Activated naive CD8-positive, alpha-beta T cell (primary cell): Measurements from ENCODE around the gene FHIT.

Experiments
- H3K27ac Mint-ChIP-seq: one replicate; pipeline ENCODE4 v1.8.0; 2021; ENCODE audit warnings: mixed read lengths
- H3K27me3 Mint-ChIP-seq: one replicate; pipeline ENCODE4 v1.8.0; 2021; ENCODE audit warnings: mixed read lengths
- H3K36me3 Mint-ChIP-seq: one replicate; pipeline ENCODE4 v1.8.0; 2021; ENCODE audit warnings: mixed read lengths
- H3K4me1 Mint-ChIP-seq: one replicate; pipeline ENCODE4 v1.8.0; 2021; ENCODE audit warnings: low read depth, mixed read lengths
- H3K4me3 Mint-ChIP-seq: one replicate; pipeline ENCODE4 v1.8.0; 2021; ENCODE audit warnings: mild to moderate bottlenecking, mixed read lengths
- H3K9me3 Mint-ChIP-seq: one replicate; pipeline ENCODE4 v1.8.0; 2021; ENCODE audit warnings: low read depth, mixed read lengths

The FHIT gene

GRCh38 chr3:60167186-60167585 is 1084.1 kb downstream of the FHIT start:
- Mint-ChIP-seq H3K4me1 (no peaks in the 10 kb centered on the region), H3K27ac (no peak overlapping the region), H3K27me3 (no peaks in the 10 kb centered on the region), H3K4me3 (no peak overlapping the region), H3K36me3 (peaks cover 2% of the 10 kb centered on the region), H3K9me3 (peaks cover 4% of the 10 kb centered on the region)

GRCh38 chr3:60160822-60161748 is 1090.2 kb downstream of the FHIT start:
- no peaks in the 10 kb centered on the region for H3K27me3 Mint-ChIP-seq
- H3K9me3 Mint-ChIP-seq: peaks cover 4% of the 10 kb centered on the region
- peaks cover 6% of the 10 kb centered on the region for H3K36me3 Mint-ChIP-seq
- peaks cover 8% of the 10 kb centered on the region for H3K4me1 Mint-ChIP-seq
- no peak overlapping the region for H3K27ac Mint-ChIP-seq
- no peak overlapping the region for H3K4me3 Mint-ChIP-seq

- Mint-ChIP-seq H3K9me3 (peaks cover 4% of the 10 kb centered on the region), H3K36me3 (peaks cover 6% of the 10 kb centered on the region), H3K4me1 (peaks cover 8% of the 10 kb centered on the region), H3K27ac (no peak overlapping the region), H3K27me3 (no peaks in the 10 kb centered on the region), H3K4me3 (no peak overlapping the region)
Observed at GRCh38 chr3:60160111-60160821, 1091.0 kb downstream of the FHIT start.

GRCh38 chr3:60158035-60158434 is 1093.2 kb downstream of the FHIT start:
- Mint-ChIP-seq H3K4me1 (peaks cover 8% of the 10 kb centered on the region), H3K27me3 (no peaks in the 10 kb centered on the region), H3K36me3 (peaks cover 6% of the 10 kb centered on the region), H3K27ac (no peak overlapping the region), H3K4me3 (no peak overlapping the region), H3K9me3 (no peaks in the 10 kb centered on the region)

DNA sequence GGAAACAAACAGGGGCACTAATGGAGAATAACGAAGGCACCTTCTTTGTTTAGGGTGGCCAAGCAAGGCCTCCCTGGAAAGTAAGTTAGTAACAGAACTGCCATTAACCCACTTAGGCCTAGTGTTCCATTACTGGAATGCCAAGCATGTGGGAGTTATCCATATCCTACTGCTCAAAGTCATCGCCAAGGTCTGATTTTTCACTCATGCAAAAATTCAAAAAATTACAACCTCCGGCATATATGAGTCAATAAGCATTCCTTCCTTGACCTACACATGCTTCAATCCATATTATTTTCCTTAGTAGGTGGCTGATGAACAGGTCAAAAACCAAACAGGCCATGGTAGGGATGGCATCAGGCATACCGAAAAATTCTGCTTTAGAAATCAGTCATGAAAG is 1097.2 kb downstream of the FHIT start:
- Mint-ChIP-seq H3K27ac (no peak overlapping the region), H3K27me3 (no peaks in the 10 kb centered on the region), H3K4me3 (no peak overlapping the region), H3K9me3 (peaks cover 4% of the 10 kb centered on the region), H3K36me3 (peaks cover 3% of the 10 kb centered on the region), H3K4me1 (no peaks in the 10 kb centered on the region)

- Mint-ChIP-seq H3K27me3 (no peaks in the 10 kb centered on the region), H3K36me3 (peaks cover 3% of the 10 kb centered on the region), H3K4me1 (no peaks in the 10 kb centered on the region), H3K27ac (no peak overlapping the region), H3K4me3 (no peak overlapping the region), H3K9me3 (peaks cover 4% of the 10 kb centered on the region)
Observed at GRCh38 chr3:60153221-60153999, 1097.8 kb downstream of the FHIT start.

DNA sequence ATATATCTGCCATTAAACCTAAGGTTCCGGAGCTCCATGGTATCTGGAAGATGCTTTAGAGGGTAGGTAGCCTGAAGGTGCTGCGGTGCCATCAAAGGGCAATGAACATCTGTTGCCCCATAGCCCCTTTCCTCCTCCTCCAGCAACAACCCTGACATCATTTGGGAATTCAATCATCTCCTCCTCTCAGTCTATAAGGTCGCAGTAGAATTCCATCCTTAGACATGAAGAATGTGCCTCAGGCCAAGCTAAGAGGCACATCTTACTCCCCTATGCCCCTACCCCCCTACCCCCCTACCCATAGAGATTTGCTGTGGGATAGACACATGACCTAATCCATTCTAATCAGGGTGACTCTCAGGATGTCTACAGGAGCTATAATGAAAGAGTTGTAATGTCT is 1101.8 kb downstream of the FHIT start:
- Mint-ChIP-seq H3K36me3 (no peaks in the 10 kb centered on the region), H3K27me3 (no peaks in the 10 kb centered on the region), H3K27ac (no peak overlapping the region), H3K4me3 (no peak overlapping the region), H3K4me1 (peaks cover 4% of the 10 kb centered on the region), H3K9me3 (peaks cover 4% of the 10 kb centered on the region)

- Mint-ChIP-seq H3K36me3 (no peaks in the 10 kb centered on the region), H3K27ac (no peak overlapping the region), H3K27me3 (no peaks in the 10 kb centered on the region), H3K4me3 (no peak overlapping the region), H3K4me1 (peaks cover 4% of the 10 kb centered on the region), H3K9me3 (peaks cover 4% of the 10 kb centered on the region)
Observed at GRCh38 chr3:60147249-60147950, 1103.9 kb downstream of the FHIT start.

DNA sequence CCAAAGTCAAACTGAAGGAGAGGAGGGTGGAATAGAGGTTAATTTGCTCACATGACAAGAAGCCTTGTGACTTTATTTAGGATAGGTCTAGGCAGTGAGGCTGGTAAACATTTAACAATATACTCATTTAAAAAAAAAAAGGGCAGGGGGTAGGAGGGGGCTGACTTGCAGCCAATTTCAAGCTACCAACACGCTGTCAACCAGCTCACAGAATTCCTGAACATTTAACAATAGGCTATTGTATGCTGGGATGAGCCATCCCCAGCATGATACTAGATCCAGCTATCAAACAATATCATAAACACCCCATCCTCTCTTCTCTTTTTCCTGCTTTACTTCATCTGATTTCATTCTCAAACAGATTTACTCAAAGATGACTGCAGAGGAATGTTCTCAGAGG is 1105.1 kb downstream of the FHIT start:
- no peaks in the 10 kb centered on the region for H3K36me3 Mint-ChIP-seq
- H3K27me3 Mint-ChIP-seq: no peaks in the 10 kb centered on the region
- no peak overlapping the region for H3K27ac Mint-ChIP-seq
- H3K4me1 Mint-ChIP-seq: peaks cover 4% of the 10 kb centered on the region
- H3K9me3 Mint-ChIP-seq: no peaks in the 10 kb centered on the region
- no peak overlapping the region for H3K4me3 Mint-ChIP-seq

DNA sequence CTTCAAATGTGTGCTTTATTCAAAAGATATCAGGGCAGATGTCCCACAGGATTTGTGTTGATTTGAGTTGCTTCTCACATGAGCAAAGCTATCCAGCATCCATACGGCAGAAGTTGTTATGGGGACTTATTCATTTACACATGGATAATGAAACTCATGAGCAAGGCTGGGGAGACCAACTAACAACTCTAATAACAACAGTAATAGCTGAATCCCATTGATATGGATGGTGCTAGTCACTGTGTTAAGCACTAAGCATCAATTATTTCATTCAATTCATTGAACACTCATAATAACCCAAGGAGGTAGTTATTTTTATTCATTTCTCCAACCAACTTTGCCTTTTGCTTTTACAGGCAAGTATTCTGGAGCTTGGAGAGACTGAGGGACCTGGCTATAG is 1107.2 kb downstream of the FHIT start:
- H3K4me1 Mint-ChIP-seq: peaks cover 4% of the 10 kb centered on the region
- no peaks in the 10 kb centered on the region for H3K9me3 Mint-ChIP-seq
- no peaks in the 10 kb centered on the region for H3K36me3 Mint-ChIP-seq
- no peaks in the 10 kb centered on the region for H3K27me3 Mint-ChIP-seq
- no peak overlapping the region for H3K4me3 Mint-ChIP-seq
- no peak overlapping the region for H3K27ac Mint-ChIP-seq

DNA sequence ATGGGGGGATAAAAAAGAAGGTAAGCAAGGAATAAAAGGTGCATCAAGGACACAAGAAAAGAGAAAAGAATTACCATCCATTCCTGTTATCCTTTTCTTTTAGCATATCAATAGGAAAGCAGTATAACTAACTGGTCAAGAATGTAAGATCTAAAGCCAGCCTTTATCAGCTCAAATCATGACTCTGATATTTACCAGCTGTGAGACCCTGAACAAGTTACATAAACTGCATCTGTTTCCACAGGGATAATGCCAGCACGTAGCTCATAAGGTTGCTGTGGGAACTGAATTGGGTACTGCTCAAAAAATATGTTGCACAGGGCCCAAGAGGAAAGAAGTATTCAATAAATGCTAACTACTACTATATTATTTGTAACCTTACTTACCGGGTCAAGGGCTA is 1109.2 kb downstream of the FHIT start:
- H3K36me3 Mint-ChIP-seq: no peaks in the 10 kb centered on the region
- no peaks in the 10 kb centered on the region for H3K4me1 Mint-ChIP-seq
- no peak overlapping the region for H3K27ac Mint-ChIP-seq
- H3K9me3 Mint-ChIP-seq: no peaks in the 10 kb centered on the region
- H3K4me3 Mint-ChIP-seq: no peak overlapping the region
- no peaks in the 10 kb centered on the region for H3K27me3 Mint-ChIP-seq

GRCh38 chr3:60140160-60140559 is 1111.1 kb downstream of the FHIT start:
- H3K27me3 Mint-ChIP-seq: no peaks in the 10 kb centered on the region
- no peaks in the 10 kb centered on the region for H3K36me3 Mint-ChIP-seq
- H3K4me1 Mint-ChIP-seq: no peaks in the 10 kb centered on the region
- H3K9me3 Mint-ChIP-seq: no peaks in the 10 kb centered on the region
- H3K27ac Mint-ChIP-seq: no peak overlapping the region
- no peak overlapping the region for H3K4me3 Mint-ChIP-seq

GRCh38 chr3:60136601-60137000 is 1114.7 kb downstream of the FHIT start:
- H3K9me3 Mint-ChIP-seq: peaks cover 4% of the 10 kb centered on the region
- H3K27ac Mint-ChIP-seq: no peak overlapping the region
- no peaks in the 10 kb centered on the region for H3K4me1 Mint-ChIP-seq
- peaks cover 6% of the 10 kb centered on the region for H3K36me3 Mint-ChIP-seq
- no peaks in the 10 kb centered on the region for H3K27me3 Mint-ChIP-seq
- H3K4me3 Mint-ChIP-seq: no peak overlapping the region

DNA sequence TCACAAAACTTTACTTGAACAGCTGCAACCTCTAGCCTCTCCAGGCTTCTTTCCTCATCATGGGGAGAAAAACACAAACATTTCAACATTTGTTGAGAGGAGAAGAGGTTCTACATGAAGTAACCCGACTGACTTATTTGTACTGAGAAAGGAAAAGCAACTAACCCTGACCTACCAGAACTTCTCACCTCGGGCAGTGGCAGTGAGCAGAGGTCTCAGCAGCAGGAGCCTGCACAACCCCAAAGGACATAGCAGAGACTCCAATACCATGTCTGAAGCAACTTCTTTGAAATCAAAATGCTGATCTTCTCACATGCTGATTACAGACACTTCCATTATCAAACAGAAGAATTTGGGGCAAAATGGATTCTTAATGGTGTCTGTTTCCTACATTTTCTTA is 1115.8 kb downstream of the FHIT start:
- Mint-ChIP-seq H3K9me3 (peaks cover 4% of the 10 kb centered on the region), H3K27ac (no peak overlapping the region), H3K4me3 (no peak overlapping the region), H3K27me3 (no peaks in the 10 kb centered on the region), H3K36me3 (peaks cover 6% of the 10 kb centered on the region), H3K4me1 (no peaks in the 10 kb centered on the region)
